Neural progenitor cell (in vitro differentiated cells): ENCODE data around the gene NSMCE1.

Source experiments
- CTCF ChIP-seq: fragments of 200-600 bp; sonication (generic); IDR thresholded peaks from 2 replicates; pipeline ENCODE4 v1.5.1; 2017; ENCODE audit warnings: antibody characterized with exemption, mild to moderate bottlenecking
- EZH2 ChIP-seq: fragments of 200-600 bp; sonication (generic); IDR thresholded peaks from 2 replicates; pipeline ENCODE4 v1.6.1; 2017; ENCODE audit warnings: antibody characterized with exemption, mild to moderate bottlenecking, moderate library complexity

- TF ChIP-seq CTCF: no peak
- no peak for TF ChIP-seq EZH2
Observed at GRCh38 chr16:27208081-27208680, 60.4 kb downstream of the NSMCE1 start.
